ENCODE results near the gene LRBA. TPM values are rescaled to one million over a fixed set of nuclear protein-coding genes. Genes with fewer than 3 reads are reported as not detected.
A peak's percentile ranks its signal among the peaks of the same experiment; 100 is the strongest.

The LRBA gene
- total RNA-seq, 1 donor from 2014 or later: 103 TPM

- FAIRE-seq (no peak), DNase-seq (ENCODE audit: low read depth) (no peak)
- Histone ChIP-seq H3K27me3 (ENCODE audit: control insufficient read depth, insufficient read depth, low read length) (no peaks in the 10 kb centered on the region), H3K4me3 (ENCODE audit: low read depth, low read length) (no peak overlapping the region), H3K36me3 (ENCODE audit: control insufficient read depth, insufficient read depth, low read length) (no peaks in the 10 kb centered on the region)
- no peak for TF ChIP-seq CTCF (IDR thresholded peaks at IDR 0.05; ENCODE audit: insufficient read depth, low read length, severe bottlenecking)
Measured at GRCh38 chr4:150859453-150859852, 155.6 kb downstream of the LRBA start.

- no peak for FAIRE-seq
- H3K27me3 ChIP-seq (ENCODE audit: control insufficient read depth, insufficient read depth, low read length): no peaks in the 10 kb centered on the region
- no peak for DNase-seq (ENCODE audit: low read depth)
- no peak overlapping the region for H3K4me3 ChIP-seq (ENCODE audit: low read depth, low read length)
- TF ChIP-seq CTCF (IDR thresholded peaks at IDR 0.05; ENCODE audit: insufficient read depth, low read length, severe bottlenecking): no peak
- no peaks in the 10 kb centered on the region for H3K36me3 ChIP-seq (ENCODE audit: control insufficient read depth, insufficient read depth, low read length)
Measured at GRCh38 chr4:150855981-150856510, 159.0 kb downstream of the LRBA start.

GRCh38 chr4:150854600-150854999 lies 160.5 kb downstream of the LRBA start:
- H3K4me3 ChIP-seq (ENCODE audit: low read depth, low read length): no peak overlapping the region
- no peaks in the 10 kb centered on the region for H3K27me3 ChIP-seq (ENCODE audit: control insufficient read depth, insufficient read depth, low read length)
- no peak for DNase-seq (ENCODE audit: low read depth)
- no peaks in the 10 kb centered on the region for H3K36me3 ChIP-seq (ENCODE audit: control insufficient read depth, insufficient read depth, low read length)
- TF ChIP-seq CTCF (IDR thresholded peaks at IDR 0.05; ENCODE audit: insufficient read depth, low read length, severe bottlenecking): no peak
- FAIRE-seq: no peak

- FAIRE-seq (no peak), DNase-seq (ENCODE audit: low read depth) (no peak)
- TF ChIP-seq CTCF (IDR thresholded peaks at IDR 0.05; ENCODE audit: insufficient read depth, low read length, severe bottlenecking): no peak
- no peak overlapping the region for H3K4me3 ChIP-seq (ENCODE audit: low read depth, low read length)
- no peaks in the 10 kb centered on the region for H3K36me3 ChIP-seq (ENCODE audit: control insufficient read depth, insufficient read depth, low read length)
- H3K27me3 ChIP-seq (ENCODE audit: control insufficient read depth, insufficient read depth, low read length): no peaks in the 10 kb centered on the region
Measured at GRCh38 chr4:150853882-150854281, 161.2 kb downstream of the LRBA start.

- no peak for DNase-seq (ENCODE audit: low read depth)
- H3K36me3 ChIP-seq (ENCODE audit: control insufficient read depth, insufficient read depth, low read length): no peaks in the 10 kb centered on the region
- H3K4me3 ChIP-seq (ENCODE audit: low read depth, low read length): no peak overlapping the region
- FAIRE-seq: no peak
- TF ChIP-seq CTCF (IDR thresholded peaks at IDR 0.05; ENCODE audit: insufficient read depth, low read length, severe bottlenecking): no peak
- H3K27me3 ChIP-seq (ENCODE audit: control insufficient read depth, insufficient read depth, low read length): no peaks in the 10 kb centered on the region
Measured at GRCh38 chr4:150852216-150852615, 162.9 kb downstream of the LRBA start.

GRCh38 chr4:150849016-150849415 lies 166.1 kb downstream of the LRBA start:
- H3K36me3 ChIP-seq (ENCODE audit: control insufficient read depth, insufficient read depth, low read length): peaks cover 1% of the 10 kb centered on the region
- no peak for TF ChIP-seq CTCF (IDR thresholded peaks at IDR 0.05; ENCODE audit: insufficient read depth, low read length, severe bottlenecking)
- FAIRE-seq (no peak), DNase-seq (ENCODE audit: low read depth) (peak; percentile 85)
- no peaks in the 10 kb centered on the region for H3K27me3 ChIP-seq (ENCODE audit: control insufficient read depth, insufficient read depth, low read length)
- H3K4me3 ChIP-seq (ENCODE audit: low read depth, low read length): no peak overlapping the region

All from bronchial epithelial cell (primary cell).